ENCODE results near the gene COL4A6. TPM values are rescaled to one million over a fixed set of nuclear protein-coding genes. Genes with fewer than 3 reads are reported as not detected.

COL4A6 gene
- total and polyA plus RNA-seq, 2 of the 8 experiments (the other 6 are each of a cell fraction or from before 2014, with no cell fraction given): 5.9 to 11.8 TPM

- H2AK5ac ChIP-seq (ENCODE audit: low read depth, low read length): no peak overlapping the region
- no peak overlapping the region for H2BK20ac ChIP-seq (ENCODE audit: low read length)
- H4K20me1 ChIP-seq (replicated peaks in 1 of 2; ENCODE audit: control insufficient read depth in 1 of 2, insufficient read depth in 2 of 2, low read length in 2 of 2): no peaks in the 10 kb centered on the region
- no peak overlapping the region for H3K56ac ChIP-seq (replicated peaks; ENCODE audit: insufficient read length, low read depth, low read length)
- no peaks in the 10 kb centered on the region for H3K79me1 ChIP-seq (ENCODE audit: low read depth, low read length)
- FAIRE-seq: no peak
- WGBS, 2 experiments (ENCODE audit: extremely low coverage in 1 of 2, insufficient coverage in 1 of 2, insufficient read length in 1 of 2, insufficient replicate concordance in 2 of 2, low coverage in 1 of 2, low lambda C conversion rate in 2 of 2, missing lambda C conversion rate in 1 of 2): 91% methylated on average over 5 of the region's 5 CpGs; no CpG with 5 or more reads in 1 of the 2 experiments
- H3K23me2 ChIP-seq (ENCODE audit: low read depth, low read length): peaks cover 4% of the 10 kb centered on the region; the same call in 1 of the 2 replicates
- no peak overlapping the region for H4K91ac ChIP-seq (replicated peaks; ENCODE audit: insufficient read length, low read length)
- no peak overlapping the region for H2BK15ac ChIP-seq (ENCODE audit: low read length)
- H3K9ac ChIP-seq (replicated peaks in 1 of 4; ENCODE audit: extremely low read depth in 1 of 4, low read depth in 3 of 4, low read length in 3 of 4): no peak overlapping the region
- no peaks in the 10 kb centered on the region for H3K9me3 ChIP-seq (ENCODE audit: insufficient read depth in 2 of 2, low read depth in 1 of 2, low read length in 1 of 2)
- no peak overlapping the region for H4K8ac ChIP-seq (ENCODE audit: extremely low read depth, insufficient read depth, low read length)
- no peak overlapping the region for H3K23ac ChIP-seq (ENCODE audit: insufficient read length)
- no peak overlapping the region for H2AFZ ChIP-seq (ENCODE audit: low read length)
- H3K18ac ChIP-seq (ENCODE audit: extremely low read depth, low read length): no peak overlapping the region
- POLR2A ChIA-PET (ENCODE audit: partially characterized antibody): no interaction called here
- no peaks in the 10 kb centered on the region for H3K36me3 ChIP-seq (ENCODE audit: control insufficient read depth in 2 of 4, insufficient read depth in 4 of 4, low read length in 3 of 4)
- no peaks in the 10 kb centered on the region for H3K27me3 ChIP-seq (replicated peaks in 1 of 4; ENCODE audit: control insufficient read depth in 3 of 4, extremely low read depth in 1 of 4, insufficient read depth in 3 of 4, low read length in 3 of 4)
- no peak for DNase-seq (ENCODE audit: low read depth in 1 of 2, low spot score in 2 of 2)
- H3K4me3 ChIP-seq (ENCODE audit: extremely low read depth in 1 of 4, insufficient read depth in 2 of 4, low read depth in 3 of 4, low read length in 4 of 4): no peak overlapping the region
- no peak overlapping the region for H2BK5ac ChIP-seq (ENCODE audit: low read depth, low read length)
- H3K79me2 ChIP-seq (ENCODE audit: control insufficient read depth in 1 of 2, insufficient read depth in 2 of 2, low read length in 2 of 2): no peaks in the 10 kb centered on the region
- no peak overlapping the region for H3K14ac ChIP-seq (ENCODE audit: insufficient read length)
- H3K4me2 ChIP-seq (ENCODE audit: insufficient read depth in 1 of 2, low read depth in 2 of 2, low read length in 2 of 2): no peak overlapping the region
- no peak overlapping the region for H4K5ac ChIP-seq (ENCODE audit: insufficient read length, low read depth, low read length)
- H2BK120ac ChIP-seq (replicated peaks; ENCODE audit: low read depth, low read length): no peak overlapping the region
- peaks cover 0 to 6% (median 1%) of the 10 kb centered on the region in 4 experiments; a peak in 2 of 7 replicates for H3K4me1 ChIP-seq (replicated peaks in 1 of 4; ENCODE audit: control insufficient read depth in 3 of 4, insufficient read depth in 4 of 4, low read length in 3 of 4)
- H3K27ac ChIP-seq (ENCODE audit: low read depth, low read length): no peak overlapping the region
- no peak overlapping the region for H3K4ac ChIP-seq (replicated peaks; ENCODE audit: insufficient read length, low read depth, low read length)
- no peak overlapping the region for H2BK12ac ChIP-seq (ENCODE audit: low read depth, low read length)
- CTCF ChIA-PET (ENCODE audit: partially characterized antibody): interaction anchor here (1.1 kb wide), 1 partner anchor 35 kb away, joined by 3 read pairs; no protein-coding TSS in a partner anchor
- TF ChIP-seq SRF (IDR thresholded peaks at IDR 0.05; ENCODE audit: low read depth, low read length): no peak
- no peak for TF ChIP-seq JUN (IDR thresholded peaks at IDR 0.05; ENCODE audit: low read depth, low read length)
- TF ChIP-seq TAF7 (optimal IDR thresholded peaks at IDR 0.05; ENCODE audit: borderline replicate concordance, low read depth, low read length): no peak
- no peak for TF ChIP-seq RXRA (IDR thresholded peaks at IDR 0.05; ENCODE audit: insufficient read depth, low read depth, low read length)
- TF ChIP-seq POU5F1 (IDR thresholded peaks at IDR 0.05; ENCODE audit: low read depth, low read length): no peak
- no peak for TF ChIP-seq BRCA1 (IDR thresholded peaks at IDR 0.05; ENCODE audit: low read depth, low read length)
- no peak for TF ChIP-seq TAF1 (IDR thresholded peaks at IDR 0.05; ENCODE audit: low read depth, low read length)
- no peak for TF ChIP-seq MAX (IDR thresholded peaks at IDR 0.05)
- TF ChIP-seq ZNF274 (IDR thresholded peaks at IDR 0.05; ENCODE audit: borderline replicate concordance, extremely low read depth, low read length): no peak
- no peak for TF ChIP-seq NANOG (IDR thresholded peaks at IDR 0.05; ENCODE audit: insufficient read depth, low read depth, low read length, poor library complexity, severe bottlenecking)
- no peak for TF ChIP-seq SAP30 (IDR thresholded peaks at IDR 0.05; ENCODE audit: insufficient read depth, insufficient replicate concordance, low read length)
- no peak for TF ChIP-seq ATF2 (IDR thresholded peaks at IDR 0.05; ENCODE audit: low read length)
- TF ChIP-seq HDAC6 (IDR thresholded peaks at IDR 0.05; ENCODE audit: low read depth, low read length): no peak
Observed at GRCh38 chrX:108435261-108435660, 3.0 kb downstream of the COL4A6 start.

Measured in H1 (cell line).